Vagina (tissue), 2 donors: ENCODE results near the gene OR5F1. TPM values are rescaled to one million over a fixed set of nuclear protein-coding genes. Genes with fewer than 3 reads are reported as not detected.

Experiments used
- DNase-seq, 2 donors: peaks; one replicate each; pipeline ENCODE4 v3.0.0-alpha.2; 2017; ENCODE audit errors: extremely low spot score in 2 of 2
- H3K27ac ChIP-seq: fragments of 200-600 bp; sonication (generic); one replicate; pipeline ENCODE4 v1.5.1; 2019
- H3K27me3 ChIP-seq: fragments of 200-600 bp; sonication (generic); one replicate; pipeline ENCODE4 v1.5.1; 2019
- H3K36me3 ChIP-seq, 2 donors: fragments of 200-600 bp; sonication (generic); one replicate each; pipeline ENCODE4 v1.5.1; 2017 to 2019
- H3K4me1 ChIP-seq: fragments of 200-600 bp; sonication (generic); one replicate; pipeline ENCODE4 v1.5.1; 2019
- H3K4me3 ChIP-seq, 2 donors: fragments of 200-600 bp; sonication (generic); 1 replicate in 1 of 2; 2 replicates in 1 of 2; pipeline ENCODE4 v1.5.1; 2016 to 2019
- H3K9me3 ChIP-seq: fragments of 200-600 bp; sonication (generic); one replicate; pipeline ENCODE4 v1.5.1; 2019
- POLR2A ChIP-seq, 2 donors: fragments of 450-650 bp; IDR thresholded peaks; one replicate each; pipeline ENCODE4 v1.6.1; 2017; ENCODE audit warnings: antibody characterized with exemption in 2 of 2, mild to moderate bottlenecking in 2 of 2, moderate library complexity in 2 of 2
- POLR2AphosphoS5 ChIP-seq, 2 donors: sonication (generic); formaldehyde crosslinking; IDR thresholded peaks; one replicate each; pipeline ENCODE4 v1.9.0; 2017; ENCODE audit warnings: antibody characterized with exemption in 2 of 2, mild to moderate bottlenecking in 2 of 2, low read depth in 1 of 2; ENCODE audit not compliant: insufficient read depth in 1 of 2
- intact Hi-C: fragments of 100-400 bp; cut with DNase I; formaldehyde crosslinking; loops from one replicate; pipeline ENCODE4 v1.15.1; 2023
- total RNA-seq: library from RNA; depleted of rRNA; stranded (reverse); fragments of >200 nt; gene quantifications from one replicate; pipeline ENCODE4 v1.2.3, GENCODE V29; 2016
- TF ChIP-seq, protein P1 (sequence below), 3 experiments: fragments of 450-650 bp in 2 of 3; fragments of 200-600 bp in 1 of 3; sonication (generic) in 1 of 3; IDR thresholded peaks; one replicate each; pipeline ENCODE4 v1.5.1; 2017 to 2019; ENCODE audit warnings: antibody characterized with exemption in 3 of 3, mild to moderate bottlenecking in 2 of 3, moderate library complexity in 2 of 3

OR5F1 gene
- not detected for total RNA-seq

DNA sequence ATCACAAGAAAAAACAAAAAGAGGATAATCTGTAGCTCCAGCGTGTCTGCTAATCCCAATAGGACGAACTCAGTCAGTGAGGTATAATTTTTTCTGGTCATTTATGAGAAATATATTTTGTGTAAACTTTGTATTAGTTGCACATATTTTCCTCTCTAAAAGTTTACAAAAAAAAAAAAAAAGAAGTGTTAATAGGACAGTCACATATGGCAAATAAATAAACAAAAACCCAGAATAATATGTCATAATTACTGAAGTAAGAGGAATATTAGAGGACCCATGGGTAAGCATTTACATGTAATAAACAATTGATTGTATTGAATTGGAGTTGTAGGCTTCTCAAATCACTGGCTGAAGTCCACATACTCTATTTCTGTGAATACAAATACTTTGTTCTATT, at the start of gene OR5F1:
OR5F1 (minus strand) TSS at position 101 of the 400 bp plus-strand sequence; CDS start at position 101, 0 bp downstream.
- H3K9me3 ChIP-seq = no peaks in the 10 kb centered on the region
- intact Hi-C loops = no loop called here
- H3K36me3 ChIP-seq = no peaks in the 10 kb centered on the region
- H3K27ac ChIP-seq = no peak within 1 kb of the TSS
- H3K4me3 ChIP-seq = no peak within 1 kb of the TSS
- no peaks in the 10 kb centered on the region for H3K4me1 ChIP-seq
- TF ChIP-seq, protein P1, sequence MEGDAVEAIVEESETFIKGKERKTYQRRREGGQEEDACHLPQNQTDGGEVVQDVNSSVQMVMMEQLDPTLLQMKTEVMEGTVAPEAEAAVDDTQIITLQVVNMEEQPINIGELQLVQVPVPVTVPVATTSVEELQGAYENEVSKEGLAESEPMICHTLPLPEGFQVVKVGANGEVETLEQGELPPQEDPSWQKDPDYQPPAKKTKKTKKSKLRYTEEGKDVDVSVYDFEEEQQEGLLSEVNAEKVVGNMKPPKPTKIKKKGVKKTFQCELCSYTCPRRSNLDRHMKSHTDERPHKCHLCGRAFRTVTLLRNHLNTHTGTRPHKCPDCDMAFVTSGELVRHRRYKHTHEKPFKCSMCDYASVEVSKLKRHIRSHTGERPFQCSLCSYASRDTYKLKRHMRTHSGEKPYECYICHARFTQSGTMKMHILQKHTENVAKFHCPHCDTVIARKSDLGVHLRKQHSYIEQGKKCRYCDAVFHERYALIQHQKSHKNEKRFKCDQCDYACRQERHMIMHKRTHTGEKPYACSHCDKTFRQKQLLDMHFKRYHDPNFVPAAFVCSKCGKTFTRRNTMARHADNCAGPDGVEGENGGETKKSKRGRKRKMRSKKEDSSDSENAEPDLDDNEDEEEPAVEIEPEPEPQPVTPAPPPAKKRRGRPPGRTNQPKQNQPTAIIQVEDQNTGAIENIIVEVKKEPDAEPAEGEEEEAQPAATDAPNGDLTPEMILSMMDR (IDR thresholded peaks at IDR 0.05) = no peak
- no peak for TF ChIP-seq POLR2A (IDR thresholded peaks at IDR 0.05)
- TF ChIP-seq POLR2AphosphoS5 (IDR thresholded peaks at IDR 0.05; ENCODE audit: insufficient read depth in 1 of 2, low read depth in 1 of 2) = no peak
- no peaks in the 10 kb centered on the region for H3K27me3 ChIP-seq
- DNase-seq = no peak

DNA sequence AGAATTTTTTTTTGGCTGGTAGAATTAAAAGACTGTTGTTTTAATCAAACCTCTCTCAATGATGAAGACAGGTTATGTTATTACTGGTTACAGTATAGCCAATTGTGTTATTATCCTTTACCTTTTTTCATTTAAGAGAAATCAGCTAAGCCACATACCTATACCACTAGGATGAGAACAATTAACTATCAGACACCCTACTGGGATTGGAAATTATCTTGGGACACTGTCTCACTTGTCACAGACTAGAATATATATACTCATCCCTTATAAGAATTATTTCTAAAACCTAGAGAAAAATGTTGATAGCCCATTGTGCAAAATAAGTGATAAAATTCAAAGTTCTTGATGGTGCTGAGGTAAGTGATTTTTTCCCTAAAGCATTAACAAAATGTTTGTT, 32.9 kb upstream of the OR5F1 start, which contains the start of gene OR5AS1:
OR5AS1 (plus strand) TSS at position 301 of the 400 bp plus-strand sequence. CDS start 2,765 bp downstream, outside the sequence.
- intact Hi-C loops = no loop called here

DNA sequence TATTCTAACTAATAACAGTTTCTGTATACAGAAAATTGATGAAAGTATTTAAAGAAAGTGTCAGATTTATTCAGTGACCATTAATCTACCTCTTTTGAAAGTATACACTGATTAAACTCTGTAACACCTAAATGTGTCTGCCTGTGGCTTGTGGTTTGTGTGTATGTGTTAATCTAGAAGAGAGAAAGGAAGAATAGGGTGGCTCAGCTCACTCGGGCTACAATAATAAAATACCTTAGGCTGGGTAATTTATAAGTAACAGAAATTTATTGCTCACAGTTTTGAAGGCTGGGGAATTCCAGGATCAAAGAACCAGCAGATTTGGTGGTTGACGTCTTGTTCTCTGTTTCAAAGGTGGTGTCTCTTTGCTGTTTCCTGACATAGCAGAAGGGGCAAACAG, 19.4 kb upstream of the OR5F1 start:
- intact Hi-C loops = no loop called here
- Histone ChIP-seq H3K27me3 (no peaks in the 10 kb centered on the region), H3K9me3 (no peaks in the 10 kb centered on the region), H3K27ac (no peak overlapping the region), H3K4me1 (no peaks in the 10 kb centered on the region), H3K36me3 (no peaks in the 10 kb centered on the region), H3K4me3 (no peak overlapping the region)
- no peak for DNase-seq
- TF ChIP-seq POLR2A (IDR thresholded peaks at IDR 0.05) (no peak), POLR2AphosphoS5 (IDR thresholded peaks at IDR 0.05; ENCODE audit: insufficient read depth in 1 of 2, low read depth in 1 of 2) (no peak)
- TF ChIP-seq, protein P1 (IDR thresholded peaks at IDR 0.05) = no peak

More for the DNA sequence above, 32.9 kb upstream of the OR5F1 start, which contains the start of gene OR5AS1:
- Histone ChIP-seq H3K4me3 (no peak within 1 kb of the TSS), H3K9me3 (no peaks in the 10 kb centered on the region), H3K27me3 (no peaks in the 10 kb centered on the region), H3K4me1 (no peaks in the 10 kb centered on the region), H3K36me3 (no peaks in the 10 kb centered on the region), H3K27ac (no peak within 1 kb of the TSS)
- DNase-seq = no peak
- TF ChIP-seq, protein P1 (IDR thresholded peaks at IDR 0.05) = no peak
- TF ChIP-seq POLR2AphosphoS5 (IDR thresholded peaks at IDR 0.05; ENCODE audit: insufficient read depth in 1 of 2, low read depth in 1 of 2) (no peak), POLR2A (IDR thresholded peaks at IDR 0.05) (no peak)

DNA sequence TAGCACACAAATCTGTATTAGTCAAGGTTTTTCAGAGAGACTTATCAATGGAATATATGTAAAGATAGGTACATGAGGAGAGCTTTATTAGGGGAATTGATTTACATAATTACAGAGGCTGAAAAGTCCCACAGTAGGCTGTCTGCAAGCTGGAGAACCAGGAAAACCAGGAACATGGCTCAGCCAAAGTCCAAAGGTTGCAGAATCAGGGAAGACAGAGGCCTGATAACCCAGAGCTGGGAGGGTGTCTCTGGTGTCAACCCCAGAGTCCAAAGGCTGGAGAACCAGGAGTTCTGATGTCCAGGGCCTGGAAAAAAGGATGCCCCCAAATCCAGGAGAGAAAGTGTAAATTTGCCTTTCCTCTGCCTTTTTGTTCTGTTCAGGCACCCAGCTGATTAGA, 16.3 kb upstream of the OR5F1 start:
- Histone ChIP-seq H3K9me3 (no peaks in the 10 kb centered on the region), H3K4me1 (no peaks in the 10 kb centered on the region), H3K27me3 (no peaks in the 10 kb centered on the region), H3K36me3 (no peaks in the 10 kb centered on the region), H3K27ac (no peak overlapping the region), H3K4me3 (no peak overlapping the region)
- TF ChIP-seq, protein P1 (IDR thresholded peaks at IDR 0.05) = no peak
- no peak for TF ChIP-seq POLR2AphosphoS5 (IDR thresholded peaks at IDR 0.05; ENCODE audit: insufficient read depth in 1 of 2, low read depth in 1 of 2)
- TF ChIP-seq POLR2A (IDR thresholded peaks at IDR 0.05) = no peak
- DNase-seq = no peak
- intact Hi-C loops = no loop called here

DNA sequence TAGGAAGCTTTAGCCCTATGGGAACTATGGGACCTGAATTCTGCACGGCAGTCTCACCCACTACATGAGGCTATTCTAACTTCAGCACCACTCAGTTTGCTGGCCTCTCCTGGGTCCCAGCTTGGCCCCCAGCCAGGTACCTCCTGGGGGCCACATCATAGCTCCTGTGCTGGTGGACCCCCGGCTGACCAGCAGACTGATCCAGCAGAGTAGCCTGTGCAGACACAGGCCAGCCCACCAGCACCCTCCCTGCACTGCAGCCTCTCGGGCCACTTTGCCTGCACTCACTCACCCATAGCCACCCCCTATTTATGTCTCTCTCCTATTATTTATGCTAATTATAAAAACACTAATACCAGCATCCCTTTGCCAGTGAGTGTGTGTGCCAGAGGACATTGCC, 23.5 kb downstream of the OR5F1 start:
- H3K27ac ChIP-seq = no peak overlapping the region

More for the DNA sequence above, 23.5 kb downstream of the OR5F1 start:
- H3K36me3 ChIP-seq = no peaks in the 10 kb centered on the region
- TF ChIP-seq, protein P1 (IDR thresholded peaks at IDR 0.05) = no peak
- TF ChIP-seq POLR2AphosphoS5 (IDR thresholded peaks at IDR 0.05; ENCODE audit: insufficient read depth in 1 of 2, low read depth in 1 of 2) (no peak), POLR2A (IDR thresholded peaks at IDR 0.05) (no peak)
- DNase-seq = no peak
- intact Hi-C loops = no loop called here
- no peaks in the 10 kb centered on the region for H3K4me1 ChIP-seq
- H3K9me3 ChIP-seq = no peaks in the 10 kb centered on the region
- H3K4me3 ChIP-seq = no peak overlapping the region
- H3K27me3 ChIP-seq = no peaks in the 10 kb centered on the region
